Measurements from ENCODE around the gene CNRIP1. TPM values are rescaled to one million over a fixed set of nuclear protein-coding genes. Genes with fewer than 3 reads are reported as not detected.

CNRIP1 gene
- total RNA-seq, 1 donor from 2014 or later, result 31.6 TPM

DNA sequence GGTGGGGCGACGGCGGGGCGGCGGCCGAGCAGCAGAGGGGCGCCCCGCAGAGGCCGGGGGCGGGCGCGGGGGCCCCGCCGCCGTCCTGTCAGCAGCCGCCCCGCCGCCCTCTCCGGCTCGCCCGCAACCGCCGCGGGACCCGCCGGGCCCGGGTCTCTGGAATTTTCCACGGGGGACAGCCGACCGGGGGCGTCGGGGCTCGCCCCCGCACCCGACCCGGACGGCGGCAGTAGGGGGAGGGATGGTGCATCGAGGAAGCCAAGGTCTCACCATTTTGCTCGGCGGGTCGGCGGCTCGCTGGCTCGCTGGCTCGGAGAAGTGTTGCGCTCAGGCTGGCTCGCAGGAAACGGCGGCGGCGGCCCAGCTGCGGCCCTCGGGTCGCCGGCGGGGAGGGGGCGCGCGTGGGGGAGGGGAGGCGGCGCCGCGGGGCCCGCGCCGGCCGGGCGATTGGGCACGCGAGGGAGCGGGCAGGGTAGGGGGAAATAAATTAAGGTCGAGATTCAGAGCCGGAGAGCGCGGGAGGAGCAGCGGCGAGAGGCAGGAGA, 67.8 kb downstream of the CNRIP1 start:
- no peak for DNase-seq (ENCODE audit: low spot score)

DNA sequence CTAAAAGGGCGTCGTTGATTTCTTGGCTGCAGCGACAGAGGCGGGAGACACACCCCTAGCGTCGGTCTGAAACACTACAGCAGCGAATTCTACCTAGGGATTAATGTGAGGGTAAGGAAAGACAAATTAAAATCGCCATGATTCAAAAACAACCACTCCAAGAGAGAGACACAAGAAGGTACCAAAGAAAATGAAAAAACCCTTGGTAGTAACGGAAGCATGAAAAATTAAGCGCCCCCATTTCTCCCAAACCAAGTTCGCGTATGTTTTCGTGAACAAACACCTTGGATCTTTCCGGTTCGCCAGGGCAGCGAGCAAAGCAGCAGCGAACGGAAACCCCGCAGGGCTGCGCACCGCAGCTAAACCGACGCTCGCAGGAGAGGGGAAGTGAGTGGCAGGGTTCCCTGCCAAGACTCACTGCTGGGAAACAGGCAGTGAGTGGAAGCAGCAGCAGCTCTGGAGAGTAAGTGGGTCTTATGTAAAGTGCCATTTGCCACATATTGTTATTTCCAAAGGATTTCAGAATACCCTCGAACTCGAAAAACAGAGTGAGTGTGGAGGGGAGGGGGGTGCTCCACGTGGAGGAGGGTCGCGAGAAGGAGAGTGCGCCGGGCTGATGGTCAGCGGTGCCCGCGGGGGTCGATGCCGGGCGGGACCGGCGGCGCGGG, 68.4 kb downstream of the CNRIP1 start:
- no peak for DNase-seq (ENCODE audit: low spot score)

DNA sequence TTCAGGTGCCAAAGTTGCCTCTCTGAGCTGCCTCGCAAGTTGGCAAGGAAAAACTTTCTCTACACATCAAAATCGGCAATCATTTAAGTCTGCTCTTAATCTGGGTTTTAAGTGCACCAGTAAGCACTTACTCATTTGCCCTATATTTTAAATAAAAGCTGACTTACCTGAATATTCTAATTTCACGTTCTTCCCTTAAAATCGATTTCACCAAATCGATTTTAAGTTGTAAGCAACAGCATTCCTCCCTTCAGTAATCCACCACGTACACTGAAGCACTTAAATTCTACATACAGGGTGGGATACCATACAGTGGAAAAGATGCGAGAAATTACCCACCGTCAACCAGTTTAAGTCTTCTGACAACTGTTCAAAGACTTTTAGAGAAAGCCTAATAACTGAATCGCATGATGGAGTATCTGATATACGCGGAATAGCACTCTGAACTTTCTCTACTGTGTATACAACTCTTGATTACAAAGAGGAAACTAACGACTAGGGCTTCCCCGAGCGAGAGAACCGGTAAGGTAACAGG, 69.0 kb downstream of the CNRIP1 start:
- DNase-seq (ENCODE audit: low spot score), result no peak

DNA sequence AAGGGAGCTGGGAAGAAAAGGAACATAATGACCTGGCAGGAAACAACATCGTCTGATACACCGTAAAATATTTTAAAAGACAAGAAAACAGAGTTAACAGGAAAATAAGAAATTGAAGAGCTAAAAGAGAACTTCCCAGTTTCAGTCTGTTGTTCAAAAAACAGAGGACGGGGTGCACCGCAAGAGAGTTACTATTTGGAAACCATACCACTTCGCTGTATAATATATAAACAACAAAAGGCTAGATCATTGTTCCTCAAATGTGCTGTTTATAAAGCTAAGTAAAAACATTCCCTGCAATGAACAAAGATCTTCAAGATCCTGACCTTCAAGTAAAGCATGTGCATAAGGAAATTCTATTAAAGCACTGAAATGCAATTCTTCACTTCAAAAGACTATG, 69.6 kb downstream of the CNRIP1 start:
- DNase-seq (ENCODE audit: low spot score), result no peak

DNA sequence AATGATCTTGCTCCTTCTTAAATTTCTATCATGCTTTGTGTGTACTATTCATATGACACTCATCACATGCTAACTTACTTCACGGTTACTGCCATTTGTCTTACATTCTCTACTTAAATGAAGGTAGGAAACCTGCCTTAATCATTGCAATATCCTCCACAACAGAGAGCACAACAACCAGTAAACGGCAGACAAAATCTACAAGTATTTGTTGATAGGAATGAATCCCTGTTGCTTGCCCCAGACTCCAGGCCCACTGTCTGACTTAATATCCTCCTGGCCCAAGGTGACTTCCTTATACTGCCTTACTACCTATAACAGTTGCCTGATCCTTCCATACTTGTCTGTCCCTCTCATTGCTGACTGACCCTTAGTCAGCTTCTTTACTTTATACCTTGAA, 70.9 kb downstream of the CNRIP1 start:
- no peak for DNase-seq (ENCODE audit: low spot score)

DNA sequence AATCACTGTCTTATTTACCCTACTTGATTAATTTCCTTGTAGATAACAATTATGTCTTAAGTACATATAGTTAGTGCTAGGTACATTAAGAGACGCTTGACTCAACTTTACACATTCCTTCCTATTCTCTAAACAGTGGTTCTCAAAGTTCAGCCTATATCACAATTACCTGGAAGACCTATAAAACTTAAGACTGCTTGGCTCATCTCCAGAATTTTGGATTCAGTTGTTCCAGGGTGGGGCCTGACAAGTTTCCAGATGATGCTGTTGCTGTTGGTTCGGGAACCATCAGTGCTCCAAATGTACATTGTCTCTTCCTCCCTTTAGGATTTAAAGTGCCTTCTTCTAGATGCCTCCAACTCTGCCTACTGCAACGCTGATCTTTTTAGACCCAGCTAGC, 71.4 kb downstream of the CNRIP1 start:
- DNase-seq (ENCODE audit: low spot score), result no peak

DNA sequence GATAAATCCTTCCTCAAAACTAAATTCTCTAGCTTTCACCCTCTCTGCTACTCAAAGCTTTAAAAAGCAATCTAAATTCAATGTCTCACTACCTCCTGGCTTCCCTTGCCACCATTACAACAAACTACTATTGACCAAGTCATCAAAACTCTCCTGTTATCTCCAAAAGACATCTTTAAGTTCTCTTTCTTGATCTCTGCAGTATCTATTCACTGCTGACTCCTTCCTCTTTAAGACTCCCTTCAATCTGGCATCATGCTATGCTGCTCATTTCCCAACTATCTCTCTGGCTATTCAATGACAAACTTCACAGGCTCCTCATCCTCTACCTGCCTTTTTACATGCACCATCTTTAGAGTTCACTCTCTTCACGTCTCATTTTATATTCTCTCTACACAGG, 73.4 kb downstream of the CNRIP1 start:
- DNase-seq (ENCODE audit: low spot score), result no peak

DNA sequence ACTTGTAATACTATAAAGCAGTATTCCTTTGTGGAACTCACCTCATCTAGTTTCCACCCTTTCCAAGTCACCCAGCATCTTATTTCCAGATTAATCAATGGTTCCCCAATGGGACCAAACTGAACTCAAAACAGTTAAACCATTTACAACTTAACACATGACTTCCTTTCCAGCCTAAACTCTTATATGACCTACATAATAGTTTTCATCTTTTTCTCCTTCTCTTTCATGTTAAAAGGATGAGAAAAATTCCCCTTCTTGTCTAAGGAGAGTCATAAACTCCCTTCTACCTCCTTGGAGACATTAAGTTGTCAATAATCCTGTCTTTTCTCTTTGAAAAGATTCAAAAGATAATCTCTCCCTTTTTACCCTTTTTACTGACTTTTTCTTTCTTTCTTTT, 74.1 kb downstream of the CNRIP1 start:
- no peak for DNase-seq (ENCODE audit: low spot score)

DNA sequence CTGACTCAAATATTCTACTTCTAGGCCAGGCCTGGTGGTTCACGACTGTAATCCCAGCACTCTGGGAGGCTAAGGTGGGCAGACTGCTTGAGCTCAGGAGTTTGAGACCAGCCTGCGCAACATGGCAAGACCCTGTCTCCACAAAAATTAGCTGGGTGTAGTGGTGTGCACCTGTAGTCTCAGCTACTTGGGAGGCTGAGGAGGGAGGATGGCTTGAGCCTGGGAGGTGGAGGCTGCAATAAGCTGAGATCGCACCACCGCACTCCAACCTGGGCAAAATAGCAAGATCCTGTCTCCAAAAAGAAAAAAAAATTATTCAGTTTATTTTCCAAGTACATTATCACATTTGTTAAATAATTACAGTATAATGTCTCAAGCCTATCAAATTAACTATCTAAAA, 74.7 kb downstream of the CNRIP1 start:
- no peak for DNase-seq (ENCODE audit: low spot score)

DNA sequence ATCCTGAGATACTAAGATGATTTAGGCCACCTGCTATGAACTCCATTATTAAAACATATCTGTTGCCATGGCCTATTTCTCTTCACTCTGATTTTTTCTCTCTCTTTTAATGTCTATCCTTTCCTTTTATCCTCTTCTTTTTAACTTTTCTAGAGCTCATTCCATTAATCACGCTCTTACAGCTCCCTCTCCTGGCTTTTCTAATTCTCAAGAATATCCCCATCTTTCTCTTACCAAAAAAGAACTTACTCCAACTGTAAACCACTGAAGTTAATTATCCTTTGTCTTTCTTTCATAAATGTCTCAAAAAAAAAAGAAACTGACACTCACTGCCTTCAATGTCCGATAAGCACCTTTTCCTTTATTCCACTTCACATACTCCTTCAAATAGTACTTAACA, 75.3 kb downstream of the CNRIP1 start:
- DNase-seq (ENCODE audit: low spot score), result no peak

Other genes with a start within 250 kb of the CNRIP1 start
- 26.4 TPM for gene PNO1, start 162.1 kb downstream of the CNRIP1 start, total RNA-seq
- gene PPP3R1, start 67.4 kb downstream of the CNRIP1 start, total RNA-seq, result 66.2 TPM
- 30.0 TPM for gene PLEK, start 45.3 kb upstream of the CNRIP1 start, total RNA-seq
- gene FBXO48, start 147.3 kb upstream of the CNRIP1 start, total RNA-seq, result 1.5 TPM
- 6.4 TPM for gene APLF, start 147.6 kb upstream of the CNRIP1 start, total RNA-seq